Upper lobe of left lung (tissue), 6 donors: Measurements from ENCODE around the gene AFAP1L1. TPM values are rescaled to one million over a fixed set of nuclear protein-coding genes. Genes with fewer than 3 reads are reported as not detected.

Source experiments
- ATAC-seq, 2 donors: fragments of 200-7000 bp; cut with Tn5 transposase; one replicate each; pipeline ENCODE4 v1.9.1; 2022; ENCODE audit warnings: mild to moderate bottlenecking in 2 of 2, moderate library complexity in 2 of 2; ENCODE audit not compliant: low FRiP score in 2 of 2
- DNase-seq, 2 donors: peaks; one replicate each; pipeline ENCODE4 v3.0.0-alpha.2; 2019 to 2020
- H3K27ac ChIP-seq, 4 donors: fragments of 200-600 bp; sonication (generic); one replicate each; pipeline ENCODE4 v1.5.1; 2016 to 2019
- H3K27me3 ChIP-seq, 4 donors: fragments of 200-600 bp; sonication (generic); one replicate each; pipeline ENCODE4 v1.5.1; 2017 to 2019
- H3K36me3 ChIP-seq, 4 donors: fragments of 200-600 bp; sonication (generic); one replicate each; pipeline ENCODE4 v1.5.1; 2016 to 2019
- H3K4me1 ChIP-seq, 4 donors: fragments of 200-600 bp; sonication (generic); one replicate each; pipeline ENCODE4 v1.5.1; 2018 to 2019
- H3K4me3 ChIP-seq, 4 donors: fragments of 200-600 bp; sonication (generic); one replicate each; pipeline ENCODE4 v1.5.1; 2017 to 2019; ENCODE audit warnings: mild to moderate bottlenecking in 2 of 4, moderate library complexity in 1 of 4
- H3K9me3 ChIP-seq, 4 donors: fragments of 200-600 bp; sonication (generic); one replicate each; pipeline ENCODE4 v1.5.1; 2018 to 2019
- EP300 ChIP-seq, 4 donors: sonication (generic); formaldehyde crosslinking; IDR thresholded peaks; one replicate each; pipeline ENCODE4 v1.5.1; 2017; ENCODE audit warnings: antibody characterized with exemption in 4 of 4, control low read depth in 2 of 4
- POLR2A ChIP-seq, 4 donors: fragments of 450-650 bp; IDR thresholded peaks; one replicate each; pipeline ENCODE4 v1.5.1; 2016 to 2017; ENCODE audit warnings: antibody characterized with exemption in 4 of 4, mild to moderate bottlenecking in 2 of 4
- POLR2AphosphoS5 ChIP-seq, 2 donors: sonication (generic); formaldehyde crosslinking; IDR thresholded peaks; one replicate each; pipeline ENCODE4 v1.5.1; 2017; ENCODE audit warnings: antibody characterized with exemption in 2 of 2
- WGBS, 2 donors: methylation state at CpG; one replicate each; pipeline ENCODE4 v1.1.5; 2017 to 2018; 5-methylcytosine and 5-hydroxymethylcytosine counted together
- total RNA-seq, 6 donors: library from RNA; depleted of rRNA in 4 of 6; stranded (reverse); fragments of >200 nt in 4 of 6; gene quantifications; one replicate each; pipeline versions ENCODE4 v1.1.0 to v1.2.1, GENCODE V29; 2016 to 2021
- TF ChIP-seq, protein P1 (sequence below), 6 experiments: fragments of 450-650 bp in 4 of 6; fragments of 200-600 bp in 2 of 6; sonication (generic) in 2 of 6; IDR thresholded peaks; one replicate each; pipeline ENCODE4 v1.5.1; 2016 to 2019; ENCODE audit warnings: antibody characterized with exemption in 6 of 6
- donor health status: DM: no; HTN: no; CAD: no; lungs with moderate emphysema.
- donor health status: DM: no; HTN: yes; CAD: no; lungs with severe emphysema.

The AFAP1L1 gene
- total RNA-seq, 6 donors from 2014 or later, result 15.1 to 40.8 (median 26.5) TPM

- no peaks in the 10 kb centered on the region for H3K27me3 ChIP-seq
- H3K9me3 ChIP-seq, result no peaks in the 10 kb centered on the region
- 90 to 95% methylated on average over 22 of the region's 22 CpGs for WGBS, 2 donors
- peaks cover 0 to 8% (median 6%) of the 10 kb centered on the region in 4 donors for H3K4me1 ChIP-seq
- no peaks in the 10 kb centered on the region for H3K36me3 ChIP-seq
- DNase-seq (no peak), ATAC-seq (no peak)
- H3K4me3 ChIP-seq, result no peak overlapping the region
- H3K27ac ChIP-seq, result no peak overlapping the region
- TF ChIP-seq EP300 (IDR thresholded peaks at IDR 0.05) (no peak), POLR2A (IDR thresholded peaks at IDR 0.05) (no peak), POLR2AphosphoS5 (IDR thresholded peaks at IDR 0.05) (no peak)
Measured at GRCh38 chr5:149367972-149368645, 96.5 kb downstream of the AFAP1L1 start.

GRCh38 chr5:149370878-149371277 is 99.2 kb downstream of the AFAP1L1 start:
- no peak overlapping the region for H3K4me3 ChIP-seq
- no peak for TF ChIP-seq POLR2A (IDR thresholded peaks at IDR 0.05)
- TF ChIP-seq EP300 (IDR thresholded peaks at IDR 0.05), result no peak
- no peak for TF ChIP-seq POLR2AphosphoS5 (IDR thresholded peaks at IDR 0.05)
- TF ChIP-seq, protein P1, sequence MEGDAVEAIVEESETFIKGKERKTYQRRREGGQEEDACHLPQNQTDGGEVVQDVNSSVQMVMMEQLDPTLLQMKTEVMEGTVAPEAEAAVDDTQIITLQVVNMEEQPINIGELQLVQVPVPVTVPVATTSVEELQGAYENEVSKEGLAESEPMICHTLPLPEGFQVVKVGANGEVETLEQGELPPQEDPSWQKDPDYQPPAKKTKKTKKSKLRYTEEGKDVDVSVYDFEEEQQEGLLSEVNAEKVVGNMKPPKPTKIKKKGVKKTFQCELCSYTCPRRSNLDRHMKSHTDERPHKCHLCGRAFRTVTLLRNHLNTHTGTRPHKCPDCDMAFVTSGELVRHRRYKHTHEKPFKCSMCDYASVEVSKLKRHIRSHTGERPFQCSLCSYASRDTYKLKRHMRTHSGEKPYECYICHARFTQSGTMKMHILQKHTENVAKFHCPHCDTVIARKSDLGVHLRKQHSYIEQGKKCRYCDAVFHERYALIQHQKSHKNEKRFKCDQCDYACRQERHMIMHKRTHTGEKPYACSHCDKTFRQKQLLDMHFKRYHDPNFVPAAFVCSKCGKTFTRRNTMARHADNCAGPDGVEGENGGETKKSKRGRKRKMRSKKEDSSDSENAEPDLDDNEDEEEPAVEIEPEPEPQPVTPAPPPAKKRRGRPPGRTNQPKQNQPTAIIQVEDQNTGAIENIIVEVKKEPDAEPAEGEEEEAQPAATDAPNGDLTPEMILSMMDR (IDR thresholded peaks at IDR 0.05), result no peak
- H3K9me3 ChIP-seq, result no peaks in the 10 kb centered on the region
- no peak overlapping the region for H3K27ac ChIP-seq
- H3K4me1 ChIP-seq, result peaks cover 0 to 8% (median 6%) of the 10 kb centered on the region in 4 donors
- no peaks in the 10 kb centered on the region for H3K36me3 ChIP-seq
- no peaks in the 10 kb centered on the region for H3K27me3 ChIP-seq
- 63 to 79% methylated on average over 2 of the region's 2 CpGs for WGBS, 2 donors
- no peak for DNase-seq
- ATAC-seq, result no peak

DNA sequence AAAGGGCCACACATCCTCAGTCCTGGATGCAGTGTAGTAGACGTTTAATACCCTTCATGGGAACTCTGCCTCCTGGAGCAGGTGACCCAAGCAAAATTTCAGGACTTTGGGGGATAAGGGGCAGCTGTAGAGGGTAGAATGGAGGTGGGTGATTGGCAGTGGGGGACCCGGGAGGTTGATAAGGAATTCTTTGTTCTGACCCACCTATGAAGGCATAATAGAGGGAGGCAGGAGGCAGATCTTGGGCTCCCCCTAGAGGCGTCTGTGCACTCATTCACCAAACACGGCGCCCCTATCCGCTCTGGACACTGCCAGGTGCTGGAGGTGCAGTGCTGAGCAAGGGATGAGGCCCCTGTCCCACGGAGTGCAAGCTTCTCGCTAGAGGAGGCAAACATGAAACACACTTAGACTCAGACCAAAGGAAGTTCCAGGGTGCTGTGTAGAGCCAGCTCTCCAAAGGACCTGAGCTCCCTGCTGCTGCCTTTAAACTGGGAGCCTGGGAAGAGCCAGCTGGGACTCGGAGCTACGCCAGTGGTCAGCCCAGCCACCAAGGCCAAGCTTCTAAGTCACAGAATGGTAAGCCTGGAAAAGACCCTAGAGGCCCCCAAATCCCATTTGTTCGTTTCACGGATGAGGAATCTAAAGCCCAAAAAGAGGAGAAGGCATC is 99.8 kb downstream of the AFAP1L1 start:
- WGBS, 2 donors, result 41 to 55% methylated on average over 2 to 12 of the region's 12 CpGs
- no peaks in the 10 kb centered on the region for H3K27me3 ChIP-seq
- no peak overlapping the region for H3K27ac ChIP-seq
- H3K4me1 ChIP-seq, result peaks cover 0 to 8% (median 6%) of the 10 kb centered on the region in 4 donors
- no peak for TF ChIP-seq EP300 (IDR thresholded peaks at IDR 0.05)
- TF ChIP-seq, protein P1 (IDR thresholded peaks at IDR 0.05), result peak; percentile 56 to 80 (median 76)
- DNase-seq, result peak in 1 of 2 donors; percentile 65
- H3K36me3 ChIP-seq, result no peaks in the 10 kb centered on the region
- ATAC-seq, result peak; percentile 85 to 86
- no peaks in the 10 kb centered on the region for H3K9me3 ChIP-seq
- no peak overlapping the region for H3K4me3 ChIP-seq

DNA sequence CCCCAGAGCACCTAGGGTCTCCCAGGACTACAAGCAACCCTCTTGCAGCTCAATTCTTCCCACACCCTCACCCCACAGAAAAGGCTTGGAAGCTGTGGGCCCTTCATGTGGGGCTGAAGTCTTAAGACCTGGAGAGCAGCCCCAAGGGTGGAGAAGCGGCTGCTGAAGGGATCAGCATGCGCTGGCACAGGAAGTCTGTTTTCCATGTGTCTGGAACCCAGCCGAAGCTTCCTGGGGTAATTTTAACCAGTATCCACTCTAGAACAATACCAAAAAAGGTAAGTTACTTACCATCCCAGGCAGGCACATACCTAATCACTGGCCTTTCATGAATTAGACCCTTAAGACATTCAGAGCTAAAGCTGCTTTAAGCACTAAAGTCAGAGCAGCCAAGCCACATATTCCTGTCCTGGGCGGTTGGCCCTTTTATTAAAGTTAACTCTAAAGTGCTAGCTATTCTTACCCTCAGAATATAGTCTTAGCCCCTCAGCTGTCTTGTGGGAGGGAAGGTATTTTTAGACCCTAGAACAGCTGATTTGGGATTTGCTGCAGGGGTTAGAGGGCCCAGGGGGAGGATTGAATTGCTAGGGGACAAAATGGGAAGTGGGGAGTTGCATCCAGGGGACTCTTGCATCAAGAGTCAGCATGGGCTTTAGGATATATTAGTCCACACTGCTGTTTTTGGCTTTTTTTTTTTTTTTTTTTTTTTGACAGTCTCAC is 100.6 kb downstream of the AFAP1L1 start:
- DNase-seq, result no peak
- no peaks in the 10 kb centered on the region for H3K9me3 ChIP-seq
- H3K4me3 ChIP-seq, result no peak overlapping the region
- no peak for ATAC-seq
- H3K27ac ChIP-seq, result no peak overlapping the region
- H3K36me3 ChIP-seq, result no peaks in the 10 kb centered on the region
- TF ChIP-seq POLR2AphosphoS5 (IDR thresholded peaks at IDR 0.05) (no peak), POLR2A (IDR thresholded peaks at IDR 0.05) (no peak)
- TF ChIP-seq, protein P1 (IDR thresholded peaks at IDR 0.05), result no peak
- peaks cover 0 to 7% (median 6%) of the 10 kb centered on the region in 4 donors for H3K4me1 ChIP-seq
- no peaks in the 10 kb centered on the region for H3K27me3 ChIP-seq
- WGBS, 2 donors, result 85 to 86% methylated on average over 4 of the region's 4 CpGs

GRCh38 chr5:149372932-149373331 is 101.3 kb downstream of the AFAP1L1 start:
- Histone ChIP-seq H3K27ac (no peak overlapping the region), H3K36me3 (no peaks in the 10 kb centered on the region), H3K9me3 (no peaks in the 10 kb centered on the region), H3K4me1 (peaks cover 0 to under 1% (median 0%) of the 10 kb centered on the region in 4 donors), H3K27me3 (no peaks in the 10 kb centered on the region), H3K4me3 (no peak overlapping the region)
- ATAC-seq (no peak), DNase-seq (no peak)
- TF ChIP-seq POLR2A (IDR thresholded peaks at IDR 0.05), result no peak
- TF ChIP-seq POLR2AphosphoS5 (IDR thresholded peaks at IDR 0.05), result no peak
- TF ChIP-seq EP300 (IDR thresholded peaks at IDR 0.05), result no peak
- TF ChIP-seq, protein P1 (IDR thresholded peaks at IDR 0.05), result no peak
- WGBS, 2 donors, result 97 to 100% methylated on average over 3 of the region's 3 CpGs
